Measurements from ENCODE around the gene ITIH4. TPM values are rescaled to one million over a fixed set of nuclear protein-coding genes. Genes with fewer than 3 reads are reported as not detected.
A peak's percentile ranks its signal among the peaks of the same experiment; 100 is the strongest.

The ITIH4 gene
- total and polyA plus RNA-seq, 4 donors = 25.0 to 368 (median 72.1) TPM

GRCh38 chr3:52789746-52790040, 40.8 kb downstream of the ITIH4 start:
- no peaks in the 10 kb centered on the region for H3K36me3 ChIP-seq (ENCODE audit: control insufficient read depth in 1 of 2, insufficient read depth in 2 of 2, low read length in 1 of 2)
- H3K4me3 ChIP-seq (ENCODE audit: low read length in 2 of 2) = no peak overlapping the region
- ATAC-seq (ENCODE audit: low FRiP score) (no peak), DNase-seq (no peak)
- intact Hi-C loops (cut with DNase I) = no loop called here
- no peaks in the 10 kb centered on the region for H3K27me3 ChIP-seq (ENCODE audit: control insufficient read depth in 1 of 2, insufficient read depth in 2 of 2, low read length in 1 of 2)
- H3K9me3 ChIP-seq (ENCODE audit: control insufficient read depth, low read length) = no peaks in the 10 kb centered on the region
- no peaks in the 10 kb centered on the region for H3K4me1 ChIP-seq (ENCODE audit: control insufficient read depth in 1 of 2, insufficient read depth in 2 of 2, low read length in 2 of 2)
- H3K27ac ChIP-seq (ENCODE audit: low read depth in 1 of 2, low read length in 2 of 2) = no peak overlapping the region
- WGBS, 2 donors = 84 to 88% methylated on average over 6 of the region's 6 CpGs

DNA sequence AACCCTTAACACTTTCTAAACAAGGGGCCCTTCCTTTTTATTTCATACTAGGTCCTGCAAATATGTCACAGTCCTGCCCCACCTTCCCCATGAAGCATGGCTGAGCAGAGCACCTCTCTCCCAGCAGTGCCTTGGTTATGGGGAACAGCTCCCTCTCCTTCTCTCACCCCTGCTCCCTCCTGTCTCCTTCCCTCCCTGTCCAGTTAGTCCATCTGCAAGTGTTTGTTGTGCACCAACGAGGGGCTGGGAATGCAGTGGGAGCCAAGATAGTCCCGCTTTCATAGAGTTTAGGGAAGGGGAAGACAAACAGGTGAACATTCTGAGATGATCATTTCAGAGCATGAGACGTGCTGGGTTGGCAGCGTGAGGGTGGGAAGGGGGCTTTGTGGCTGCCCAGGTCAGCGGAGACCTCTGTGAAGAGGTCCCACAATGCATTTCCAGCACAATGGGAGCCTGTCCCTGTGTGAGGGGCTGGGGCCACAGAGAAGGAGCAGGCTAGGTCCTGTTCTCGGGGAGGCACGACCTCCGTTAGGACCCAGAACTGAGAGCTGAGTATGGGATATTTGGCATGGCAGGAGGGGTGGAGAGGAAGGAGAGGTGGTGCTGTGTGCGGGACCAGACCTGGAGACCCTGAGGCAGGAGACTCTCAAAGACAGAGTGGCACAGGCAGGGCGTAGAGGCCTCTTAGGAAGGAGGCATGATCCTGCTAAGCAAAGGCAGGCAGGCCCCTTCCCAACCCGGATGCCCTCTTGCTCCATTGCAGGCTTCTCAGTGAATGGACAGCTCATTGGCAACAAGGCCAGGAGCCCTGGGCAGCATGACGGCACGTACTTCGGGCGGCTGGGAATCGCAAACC, 41.4 kb downstream of the ITIH4 start:
- 82 to 84% methylated on average over 16 of the region's 16 CpGs for WGBS, 2 donors
- DNase-seq = peak; percentile 36 to 56
- Histone ChIP-seq H3K27me3 (ENCODE audit: control insufficient read depth in 1 of 2, insufficient read depth in 2 of 2, low read length in 1 of 2) (no peaks in the 10 kb centered on the region), H3K9me3 (ENCODE audit: control insufficient read depth, low read length) (no peaks in the 10 kb centered on the region), H3K4me3 (ENCODE audit: low read length in 2 of 2) (no peak overlapping the region), H3K36me3 (ENCODE audit: control insufficient read depth in 1 of 2, insufficient read depth in 2 of 2, low read length in 1 of 2) (no peaks in the 10 kb centered on the region), H3K27ac (ENCODE audit: low read depth in 1 of 2, low read length in 2 of 2) (no peak overlapping the region), H3K4me1 (ENCODE audit: control insufficient read depth in 1 of 2, insufficient read depth in 2 of 2, low read length in 2 of 2) (no peaks in the 10 kb centered on the region)
- no peak for ATAC-seq (ENCODE audit: low FRiP score)
- intact Hi-C loops (cut with DNase I) = no loop called here

- DNase-seq (peak; percentile 36 to 72), ATAC-seq (ENCODE audit: low FRiP score) (no peak)
- no peaks in the 10 kb centered on the region for H3K27me3 ChIP-seq (ENCODE audit: control insufficient read depth in 1 of 2, insufficient read depth in 2 of 2, low read length in 1 of 2)
- no peak overlapping the region for H3K27ac ChIP-seq (ENCODE audit: low read depth in 1 of 2, low read length in 2 of 2)
- H3K4me1 ChIP-seq (ENCODE audit: control insufficient read depth in 1 of 2, insufficient read depth in 2 of 2, low read length in 2 of 2) = no peaks in the 10 kb centered on the region
- intact Hi-C loops (cut with DNase I) = no loop called here
- no peaks in the 10 kb centered on the region for H3K36me3 ChIP-seq (ENCODE audit: control insufficient read depth in 1 of 2, insufficient read depth in 2 of 2, low read length in 1 of 2)
- no peaks in the 10 kb centered on the region for H3K9me3 ChIP-seq (ENCODE audit: control insufficient read depth, low read length)
- no peak overlapping the region for H3K4me3 ChIP-seq (ENCODE audit: low read length in 2 of 2)
- WGBS, 2 donors = 64 to 70% methylated on average over 16 to 17 of the region's 17 CpGs
Observed at GRCh38 chr3:52787672-52788625, 42.5 kb downstream of the ITIH4 start.

GRCh38 chr3:52787246-52787645, 43.2 kb downstream of the ITIH4 start:
- Histone ChIP-seq H3K9me3 (ENCODE audit: control insufficient read depth, low read length) (no peaks in the 10 kb centered on the region), H3K4me3 (ENCODE audit: low read length in 2 of 2) (no peak overlapping the region), H3K4me1 (ENCODE audit: control insufficient read depth in 1 of 2, insufficient read depth in 2 of 2, low read length in 2 of 2) (no peaks in the 10 kb centered on the region), H3K27ac (ENCODE audit: low read depth in 1 of 2, low read length in 2 of 2) (no peak overlapping the region), H3K27me3 (ENCODE audit: control insufficient read depth in 1 of 2, insufficient read depth in 2 of 2, low read length in 1 of 2) (no peaks in the 10 kb centered on the region), H3K36me3 (ENCODE audit: control insufficient read depth in 1 of 2, insufficient read depth in 2 of 2, low read length in 1 of 2) (no peaks in the 10 kb centered on the region)
- intact Hi-C loops (cut with DNase I) = no loop called here
- WGBS, 2 donors = 87 to 90% methylated on average over 11 of the region's 11 CpGs
- no peak for ATAC-seq (ENCODE audit: low FRiP score)
- DNase-seq = peak; percentile 36 to 45

GRCh38 chr3:52786330-52787215, 43.9 kb downstream of the ITIH4 start:
- no peaks in the 10 kb centered on the region for H3K9me3 ChIP-seq (ENCODE audit: control insufficient read depth, low read length)
- H3K36me3 ChIP-seq (ENCODE audit: control insufficient read depth in 1 of 2, insufficient read depth in 2 of 2, low read length in 1 of 2) = no peaks in the 10 kb centered on the region
- H3K4me1 ChIP-seq (ENCODE audit: control insufficient read depth in 1 of 2, insufficient read depth in 2 of 2, low read length in 2 of 2) = no peaks in the 10 kb centered on the region
- intact Hi-C loops (cut with DNase I) = no loop called here
- WGBS, 2 donors = 84 to 88% methylated on average over 19 of the region's 19 CpGs
- H3K27me3 ChIP-seq (ENCODE audit: control insufficient read depth in 1 of 2, insufficient read depth in 2 of 2, low read length in 1 of 2) = no peaks in the 10 kb centered on the region
- peak; percentile 42 to 51 for DNase-seq
- no peak overlapping the region for H3K27ac ChIP-seq (ENCODE audit: low read depth in 1 of 2, low read length in 2 of 2)
- no peak overlapping the region for H3K4me3 ChIP-seq (ENCODE audit: low read length in 2 of 2)
- no peak for ATAC-seq (ENCODE audit: low FRiP score)

DNA sequence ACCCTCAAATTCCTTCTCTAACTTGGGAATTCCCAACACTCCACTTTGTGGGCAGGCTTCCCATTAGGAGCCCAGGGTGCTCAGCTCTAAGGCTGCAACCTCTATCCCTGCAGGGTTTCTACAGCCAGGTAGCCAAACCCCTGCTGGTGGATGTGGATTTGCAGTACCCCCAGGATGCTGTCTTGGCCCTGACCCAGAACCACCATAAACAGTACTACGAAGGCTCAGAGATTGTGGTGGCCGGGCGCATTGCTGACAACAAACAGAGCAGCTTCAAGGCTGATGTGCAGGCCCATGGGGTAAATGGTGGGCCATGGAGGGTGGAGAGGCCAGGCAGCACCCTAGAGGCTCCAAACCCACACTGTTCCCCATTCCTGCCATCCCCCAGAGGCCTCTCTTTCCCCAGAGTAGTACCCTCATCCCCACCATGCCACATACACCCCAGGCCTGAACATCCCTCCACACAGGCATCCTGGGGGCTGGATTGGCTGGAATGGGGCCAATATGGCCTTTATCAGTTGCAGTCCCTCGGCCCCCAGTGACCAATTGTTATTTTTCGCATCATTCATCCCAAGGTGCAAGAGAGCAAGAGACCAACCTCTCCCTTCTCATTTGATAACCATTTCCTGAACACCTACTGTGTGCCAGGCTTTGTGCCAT, 45.4 kb downstream of the ITIH4 start:
- Histone ChIP-seq H3K27me3 (ENCODE audit: control insufficient read depth in 1 of 2, insufficient read depth in 2 of 2, low read length in 1 of 2) (no peaks in the 10 kb centered on the region), H3K27ac (ENCODE audit: low read depth in 1 of 2, low read length in 2 of 2) (no peak overlapping the region), H3K36me3 (ENCODE audit: control insufficient read depth in 1 of 2, insufficient read depth in 2 of 2, low read length in 1 of 2) (no peaks in the 10 kb centered on the region), H3K9me3 (ENCODE audit: control insufficient read depth, low read length) (no peaks in the 10 kb centered on the region), H3K4me1 (ENCODE audit: control insufficient read depth in 1 of 2, insufficient read depth in 2 of 2, low read length in 2 of 2) (no peaks in the 10 kb centered on the region), H3K4me3 (ENCODE audit: low read length in 2 of 2) (no peak overlapping the region)
- intact Hi-C loops (cut with DNase I) = no loop called here
- peak in 1 of 2 donors; percentile 28 for DNase-seq
- ATAC-seq (ENCODE audit: low FRiP score) = no peak
- 81 to 86% methylated on average over 5 of the region's 5 CpGs for WGBS, 2 donors

GRCh38 chr3:52784021-52784621, 46.4 kb downstream of the ITIH4 start:
- intact Hi-C loops (cut with DNase I) = no loop called here
- H3K4me1 ChIP-seq (ENCODE audit: control insufficient read depth in 1 of 2, insufficient read depth in 2 of 2, low read length in 2 of 2) = no peaks in the 10 kb centered on the region
- ATAC-seq (ENCODE audit: low FRiP score) (no peak), DNase-seq (peak in 1 of 2 donors; percentile 55)
- 86 to 88% methylated on average over 18 of the region's 18 CpGs for WGBS, 2 donors
- H3K4me3 ChIP-seq (ENCODE audit: low read length in 2 of 2) = no peak overlapping the region
- H3K27me3 ChIP-seq (ENCODE audit: control insufficient read depth in 1 of 2, insufficient read depth in 2 of 2, low read length in 1 of 2) = no peaks in the 10 kb centered on the region
- H3K27ac ChIP-seq (ENCODE audit: low read depth in 1 of 2, low read length in 2 of 2) = no peak overlapping the region
- no peaks in the 10 kb centered on the region for H3K36me3 ChIP-seq (ENCODE audit: control insufficient read depth in 1 of 2, insufficient read depth in 2 of 2, low read length in 1 of 2)
- no peaks in the 10 kb centered on the region for H3K9me3 ChIP-seq (ENCODE audit: control insufficient read depth, low read length)

DNA sequence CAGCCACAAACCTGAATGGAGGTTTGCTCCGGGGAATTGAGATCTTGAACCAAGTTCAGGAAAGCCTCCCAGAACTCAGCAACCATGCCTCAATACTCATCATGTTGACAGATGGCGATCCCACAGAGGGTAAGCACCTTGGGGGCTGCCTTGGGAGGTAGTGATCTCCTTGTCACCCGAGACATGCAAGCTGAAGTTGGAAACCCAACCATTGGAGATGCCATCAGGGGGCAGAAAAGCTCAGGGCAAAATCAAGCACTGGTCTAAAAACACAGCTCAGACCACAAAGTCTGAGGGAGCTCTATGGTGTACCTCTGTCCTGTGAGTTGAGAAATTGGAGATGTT, 47.3 kb downstream of the ITIH4 start:
- no peak overlapping the region for H3K4me3 ChIP-seq (ENCODE audit: low read length in 2 of 2)
- no peaks in the 10 kb centered on the region for H3K27me3 ChIP-seq (ENCODE audit: control insufficient read depth in 1 of 2, insufficient read depth in 2 of 2, low read length in 1 of 2)
- no peak overlapping the region for H3K27ac ChIP-seq (ENCODE audit: low read depth in 1 of 2, low read length in 2 of 2)
- H3K36me3 ChIP-seq (ENCODE audit: control insufficient read depth in 1 of 2, insufficient read depth in 2 of 2, low read length in 1 of 2) = no peaks in the 10 kb centered on the region
- no peak for ATAC-seq (ENCODE audit: low FRiP score)
- DNase-seq = peak in 1 of 2 donors; percentile 10
- intact Hi-C loops (cut with DNase I) = no loop called here
- H3K4me1 ChIP-seq (ENCODE audit: control insufficient read depth in 1 of 2, insufficient read depth in 2 of 2, low read length in 2 of 2) = no peaks in the 10 kb centered on the region
- no peaks in the 10 kb centered on the region for H3K9me3 ChIP-seq (ENCODE audit: control insufficient read depth, low read length)
- 71 to 74% methylated on average over 3 of the region's 3 CpGs for WGBS, 2 donors

Data from aorta (tissue), 5 donors.